Right hindlimb (tissue), 1 donor: ENCODE measurements around the gene NTN4.
A peak's percentile ranks its signal among the peaks of the same experiment; 100 is the strongest.
"Not testable (repeated sequence)": the region's sequence is repeated elsewhere in the genome, so short reads cannot be mapped to it uniquely, and the experiment has no call there.

Experiments used
- DNase-seq: peaks from one replicate; pipeline ENCODE4 v3.0.0-alpha.2; 2018

NTN4 gene

DNA sequence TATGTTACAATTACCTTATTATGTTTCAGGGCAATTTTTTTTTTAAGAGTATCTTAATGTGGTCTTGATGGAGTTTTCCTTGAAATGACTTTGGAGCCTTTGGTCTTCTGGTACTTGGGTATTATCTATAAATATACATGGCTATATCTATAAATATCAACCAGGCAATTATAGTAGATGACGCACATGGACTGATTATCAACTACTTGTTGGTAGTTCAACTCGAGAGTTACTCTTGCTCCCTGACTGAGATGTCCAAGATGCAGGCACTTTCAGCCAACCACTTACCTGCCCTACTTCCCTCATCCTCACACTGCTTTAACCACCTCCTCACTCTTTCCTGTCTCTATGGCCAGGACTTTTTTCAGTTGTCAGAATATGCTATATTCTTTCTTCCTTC, 85.4 kb downstream of the NTN4 start:
- no peak for DNase-seq

- no peak for DNase-seq
Measured at GRCh38 chr12:95703986-95704385, 86.6 kb downstream of the NTN4 start.

GRCh38 chr12:95701722-95702418, 88.7 kb downstream of the NTN4 start:
- no peak for DNase-seq

- no peak for DNase-seq
Measured at GRCh38 chr12:95701275-95701674, 89.3 kb downstream of the NTN4 start.

- DNase-seq: no peak
Measured at GRCh38 chr12:95700316-95700785, 90.2 kb downstream of the NTN4 start.

DNA sequence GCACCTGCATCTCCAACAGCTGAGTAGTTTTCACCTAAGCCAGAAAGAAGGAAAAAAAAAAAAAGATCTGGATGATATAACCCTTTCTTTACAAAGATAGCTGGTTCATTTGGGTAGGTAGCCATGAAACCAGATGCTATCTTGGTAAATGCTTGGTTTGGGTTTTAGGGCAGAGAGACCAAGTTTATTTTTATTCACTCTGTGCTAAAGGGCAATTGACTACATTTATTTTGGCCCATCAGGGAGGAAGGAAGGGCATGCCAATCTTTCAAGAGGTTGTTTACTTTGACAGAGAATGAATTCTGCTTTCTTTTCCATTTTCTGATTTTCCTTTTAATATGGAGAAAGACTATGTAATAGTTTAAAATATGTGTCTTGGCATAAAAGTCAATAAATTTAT, 91.0 kb downstream of the NTN4 start:
- DNase-seq: no peak

DNA sequence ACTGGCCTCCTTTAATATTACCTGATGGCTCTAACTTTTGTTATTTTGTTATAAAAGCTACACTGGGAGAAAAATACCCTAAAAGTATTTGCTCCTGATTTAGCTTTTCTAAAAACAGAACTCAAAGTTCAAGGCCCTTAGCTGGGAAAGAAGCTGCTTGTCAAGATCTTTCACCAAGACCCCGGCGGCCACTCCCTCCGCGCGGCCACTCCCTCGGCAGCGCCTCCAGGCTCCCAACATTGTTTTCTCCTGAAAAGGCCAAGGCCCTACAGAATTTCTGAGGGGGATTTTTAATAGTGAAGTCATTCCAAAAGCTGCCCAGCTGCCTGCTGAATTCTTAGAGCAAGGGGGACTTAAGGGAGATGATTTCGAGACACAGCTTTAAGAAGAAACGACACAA, 96.4 kb downstream of the NTN4 start:
- DNase-seq: no peak

GRCh38 chr12:95693689-95694088, 96.9 kb downstream of the NTN4 start:
- DNase-seq: no peak

GRCh38 chr12:95690861-95691635, 99.5 kb downstream of the NTN4 start:
- no peak for DNase-seq

DNA sequence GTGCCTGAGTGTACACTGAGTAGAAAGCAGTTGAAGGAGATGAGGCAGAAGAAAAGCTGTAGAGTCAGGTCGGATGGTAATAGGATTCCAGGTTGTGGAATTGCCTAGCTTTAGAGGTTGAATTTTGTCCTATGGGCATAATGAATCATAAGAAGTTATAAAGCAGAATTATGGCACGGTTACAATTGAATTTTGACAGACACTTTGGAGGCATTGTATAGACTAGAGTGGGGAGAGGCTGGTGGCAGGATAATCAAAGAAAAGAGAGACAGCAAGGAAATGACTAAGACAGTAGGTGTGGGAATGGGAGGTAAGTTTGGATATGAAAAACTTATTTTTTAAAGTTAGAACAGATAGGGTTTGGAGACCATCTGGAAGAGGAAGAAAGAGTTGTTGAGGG, 102.6 kb downstream of the NTN4 start:
- DNase-seq: no peak

DNA sequence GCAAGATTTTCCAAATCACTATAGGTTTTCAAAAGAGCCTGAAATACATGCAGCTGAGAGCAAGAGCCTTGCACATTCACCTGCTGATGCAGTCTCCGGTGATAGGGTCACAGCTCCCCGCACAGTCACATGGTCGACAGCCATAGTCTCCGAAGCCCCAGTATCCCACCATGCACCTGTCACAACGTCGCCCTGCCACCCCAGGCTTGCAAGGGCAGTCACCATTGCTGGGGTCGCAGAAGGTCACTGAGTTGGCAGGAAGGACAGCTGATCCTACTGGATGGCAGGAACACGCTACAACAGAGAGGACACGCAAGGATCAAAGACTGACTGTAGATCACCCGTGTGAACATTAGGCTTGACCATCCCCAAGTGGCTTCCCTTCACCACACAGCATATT, 107.1 kb downstream of the NTN4 start:
- no peak for DNase-seq

DNA sequence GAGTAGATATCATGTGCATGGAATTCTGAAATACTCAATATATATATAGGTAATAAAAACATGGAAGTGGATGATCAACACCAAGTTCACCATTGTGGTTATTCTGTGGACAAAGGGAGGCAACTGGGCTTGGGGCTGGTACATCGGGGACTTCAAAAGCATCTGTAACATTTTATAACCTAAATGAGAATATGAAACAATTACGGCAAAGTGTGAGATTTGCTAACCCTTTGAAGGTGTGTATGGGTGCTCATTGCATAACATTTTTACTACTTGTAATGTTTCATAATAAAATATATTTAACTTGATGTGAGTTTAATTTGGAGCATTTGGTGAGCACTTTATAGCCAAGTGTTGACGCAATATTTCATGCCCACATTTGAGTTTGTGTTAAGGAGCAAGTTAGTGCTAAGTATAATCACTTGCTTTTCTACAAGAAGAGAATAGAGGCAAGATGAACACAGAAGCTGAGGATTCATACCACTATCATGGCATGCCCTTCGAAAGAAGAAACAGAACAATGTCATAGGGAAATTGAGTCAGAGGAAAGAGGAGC, 109.3 kb downstream of the NTN4 start:
- no peak for DNase-seq

GRCh38 chr12:95678684-95679083, 111.9 kb downstream of the NTN4 start:
- DNase-seq: no peak

DNA sequence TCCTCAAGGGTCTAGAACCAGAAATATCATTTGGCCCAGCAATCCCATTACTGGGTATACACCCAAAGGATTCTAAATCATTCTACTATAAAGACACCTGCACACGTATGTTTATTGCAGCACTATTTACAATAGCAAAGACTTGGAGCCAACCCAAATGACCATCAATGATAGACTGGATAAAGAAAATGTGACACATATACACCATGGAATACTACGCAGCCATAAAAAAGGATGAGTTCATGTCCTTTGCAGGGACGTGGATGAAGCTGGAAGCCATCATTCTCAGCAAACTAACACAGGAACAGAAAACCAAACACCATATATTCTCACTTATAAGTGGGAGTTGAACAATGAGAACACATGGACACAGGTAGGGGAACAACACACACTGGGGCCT, 112.8 kb downstream of the NTN4 start:
- DNase-seq: not testable (repeated sequence)

DNA sequence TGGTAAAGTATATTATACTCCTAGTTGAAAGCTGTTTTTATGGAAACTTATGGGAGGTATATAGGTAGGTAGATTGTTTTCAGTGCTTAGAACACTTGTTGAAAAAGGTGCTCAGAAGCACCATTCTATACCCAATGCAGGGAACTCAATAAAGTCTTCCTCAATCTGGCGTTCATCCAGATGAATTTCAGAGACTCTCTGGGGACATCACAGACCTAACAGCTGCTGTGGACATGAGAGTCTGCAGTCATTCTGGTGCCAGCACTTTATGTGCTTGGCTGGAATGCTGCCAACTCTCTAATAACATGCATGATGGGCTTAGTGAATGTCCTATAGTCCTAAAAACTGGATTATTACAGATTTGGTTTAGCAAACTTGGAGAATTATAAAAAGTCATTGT, 115.9 kb downstream of the NTN4 start:
- peak; percentile 69 for DNase-seq

- DNase-seq: no peak
Measured at GRCh38 chr12:95674163-95674562, 116.4 kb downstream of the NTN4 start.

- DNase-seq: no peak
Measured at GRCh38 chr12:95673576-95673975, 117.0 kb downstream of the NTN4 start.

GRCh38 chr12:95672166-95672565, 118.4 kb downstream of the NTN4 start:
- DNase-seq: no peak

DNA sequence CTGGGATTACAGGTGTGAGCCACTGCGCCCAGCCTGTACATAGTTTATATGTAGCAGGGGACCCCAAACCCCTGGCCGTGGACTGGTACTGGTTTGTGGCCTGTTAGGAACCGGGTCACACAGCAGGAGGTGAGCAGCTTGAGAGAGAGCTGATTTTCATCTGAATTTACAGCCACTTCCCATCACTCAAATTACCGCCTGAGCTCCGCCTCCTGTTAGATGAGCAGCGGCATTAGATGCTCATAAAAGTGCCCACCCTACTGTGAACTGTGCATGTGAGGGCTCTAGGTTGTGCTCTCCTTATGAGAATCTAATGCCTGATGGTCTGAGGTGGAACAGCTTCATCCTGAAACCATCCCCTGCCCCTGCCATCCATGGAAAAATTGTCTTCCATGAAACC, 119.3 kb downstream of the NTN4 start:
- no peak for DNase-seq

GRCh38 chr12:95663525-95663924, 127.0 kb downstream of the NTN4 start:
- no peak for DNase-seq

DNA sequence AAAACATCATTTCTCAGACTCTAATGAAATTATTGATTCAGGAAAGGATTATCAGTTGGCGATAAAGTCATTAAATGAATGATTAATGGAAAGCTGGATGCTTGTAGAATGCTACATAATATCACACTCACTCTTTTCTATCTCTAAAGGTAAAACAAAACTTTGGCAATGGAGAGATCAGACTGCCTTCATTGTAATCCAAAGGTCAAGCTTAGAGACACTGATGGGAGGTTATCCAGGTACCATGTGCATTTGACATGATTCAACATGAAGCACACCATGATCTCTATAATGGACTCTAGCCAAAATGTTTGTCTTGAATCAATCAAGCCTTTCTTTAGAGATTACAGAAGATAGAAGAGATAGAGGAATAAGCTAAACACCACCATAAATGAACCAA, 129.2 kb downstream of the NTN4 start:
- DNase-seq: no peak

DNA sequence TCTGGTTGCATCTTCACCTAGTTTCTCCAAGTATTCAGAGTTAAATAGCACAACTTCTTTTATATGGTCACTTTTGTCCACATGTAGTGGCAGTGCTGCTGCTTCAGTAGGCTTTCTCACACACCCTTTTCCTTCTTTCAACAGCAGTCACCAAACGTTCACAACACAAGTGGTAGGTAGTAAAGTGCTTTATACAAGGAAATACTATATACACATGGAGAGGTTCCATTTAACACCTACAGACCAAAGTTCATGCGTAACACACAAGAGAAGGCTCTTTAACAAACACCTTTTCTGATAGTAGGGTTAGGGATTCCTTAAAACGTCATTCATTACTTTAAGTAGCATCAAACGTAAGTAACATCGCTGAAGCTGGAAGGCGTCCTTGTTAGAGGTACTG, 132.2 kb downstream of the NTN4 start:
- no peak for DNase-seq

DNA sequence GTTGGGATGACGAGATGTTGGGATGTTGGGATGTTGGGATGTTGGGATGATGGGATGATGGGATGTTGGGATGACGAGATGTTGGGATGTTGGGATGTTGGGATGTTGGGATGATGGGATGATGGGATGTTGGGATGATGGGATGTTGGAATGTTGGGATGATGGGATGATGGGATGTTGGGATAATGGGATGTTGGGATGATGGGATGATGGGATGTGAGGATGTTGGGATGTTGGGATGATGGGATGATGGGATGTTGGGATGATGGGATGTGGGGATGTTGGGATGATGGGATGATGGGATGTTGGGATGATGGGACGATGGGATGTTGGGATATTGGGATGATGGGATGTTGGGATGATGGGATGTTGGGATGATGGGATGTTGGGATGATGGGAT, 135.9 kb downstream of the NTN4 start:
- not testable (repeated sequence) for DNase-seq
